Erythroblast (primary cell): Measurements from ENCODE around the gene SHANK1.
A peak's percentile ranks its signal among the peaks of the same experiment; 100 is the strongest.

Experiments
- DNase-seq, 2 experiments: peaks; one replicate each; lab custom pipeline; 2025; lab: John Stamatoyannopoulos, UW
- GATA1 ChIP-seq: IDR thresholded peaks from 2 replicates; pipeline ENCODE4 v1.6.1; 2011; ENCODE audit warnings: low read depth, mild to moderate bottlenecking, control low read depth, low read length, moderate library complexity
- POLR2A ChIP-seq: IDR thresholded peaks from 2 replicates; pipeline ENCODE4 v1.6.1; 2011; ENCODE audit warnings: mild to moderate bottlenecking, low read length

SHANK1 gene

DNA sequence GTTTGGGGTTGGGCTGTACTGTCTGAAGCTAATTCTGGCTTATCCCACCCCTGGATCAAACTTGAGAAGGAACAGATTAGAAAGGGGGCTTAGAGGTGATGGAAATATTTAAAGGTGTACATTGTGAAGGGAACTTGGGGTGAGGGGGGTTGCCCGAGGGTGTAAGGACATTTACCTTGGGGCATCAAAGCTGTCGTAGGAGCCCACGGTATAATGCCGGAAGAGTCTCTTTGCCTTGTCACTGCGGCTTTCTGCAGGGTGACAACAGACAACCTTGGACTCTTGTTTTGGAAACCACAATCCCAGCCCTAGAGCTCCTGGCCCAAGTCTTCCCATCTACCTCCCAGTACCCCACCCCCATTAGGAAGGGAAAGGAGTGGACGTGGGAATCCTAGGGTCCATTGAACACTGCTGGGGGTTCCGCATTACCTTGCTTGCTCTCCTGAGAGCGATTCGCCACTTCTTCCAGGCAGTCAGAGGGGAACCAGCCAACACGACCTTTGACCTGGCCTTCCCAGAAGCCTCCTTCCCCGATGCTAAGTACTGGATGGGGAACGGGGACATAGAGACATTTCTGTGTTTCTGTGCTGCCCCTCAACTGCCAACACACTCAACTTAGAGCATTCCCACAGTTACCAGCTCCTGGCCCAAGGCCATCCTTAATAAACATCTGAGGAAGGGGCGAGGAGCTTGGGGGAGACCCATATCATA, 22.0 kb downstream of the SHANK1 start:
- DNase-seq = no peak
- TF ChIP-seq POLR2A = no peak
- no peak for TF ChIP-seq GATA1

DNA sequence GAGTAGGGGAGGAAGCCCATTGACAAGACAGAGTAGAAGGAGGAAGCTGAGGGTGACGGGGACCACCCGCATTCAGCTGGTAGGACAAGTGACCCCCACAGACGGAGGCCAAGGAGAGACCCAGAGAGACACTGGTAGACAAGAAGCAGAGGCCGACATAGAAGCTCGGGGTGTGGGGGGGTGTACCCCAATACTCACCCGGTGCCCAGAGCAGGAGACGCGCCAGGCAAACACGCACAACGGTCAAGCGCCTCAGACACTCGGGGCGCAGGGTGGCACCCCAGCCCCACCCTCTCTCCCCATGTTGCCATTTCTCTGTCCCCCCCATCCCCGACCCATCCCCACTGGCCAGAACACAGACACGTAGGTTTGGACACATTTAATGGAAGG, 23.5 kb downstream of the SHANK1 start:
- no peak for DNase-seq
- TF ChIP-seq GATA1 (no peak), POLR2A (no peak)

DNA sequence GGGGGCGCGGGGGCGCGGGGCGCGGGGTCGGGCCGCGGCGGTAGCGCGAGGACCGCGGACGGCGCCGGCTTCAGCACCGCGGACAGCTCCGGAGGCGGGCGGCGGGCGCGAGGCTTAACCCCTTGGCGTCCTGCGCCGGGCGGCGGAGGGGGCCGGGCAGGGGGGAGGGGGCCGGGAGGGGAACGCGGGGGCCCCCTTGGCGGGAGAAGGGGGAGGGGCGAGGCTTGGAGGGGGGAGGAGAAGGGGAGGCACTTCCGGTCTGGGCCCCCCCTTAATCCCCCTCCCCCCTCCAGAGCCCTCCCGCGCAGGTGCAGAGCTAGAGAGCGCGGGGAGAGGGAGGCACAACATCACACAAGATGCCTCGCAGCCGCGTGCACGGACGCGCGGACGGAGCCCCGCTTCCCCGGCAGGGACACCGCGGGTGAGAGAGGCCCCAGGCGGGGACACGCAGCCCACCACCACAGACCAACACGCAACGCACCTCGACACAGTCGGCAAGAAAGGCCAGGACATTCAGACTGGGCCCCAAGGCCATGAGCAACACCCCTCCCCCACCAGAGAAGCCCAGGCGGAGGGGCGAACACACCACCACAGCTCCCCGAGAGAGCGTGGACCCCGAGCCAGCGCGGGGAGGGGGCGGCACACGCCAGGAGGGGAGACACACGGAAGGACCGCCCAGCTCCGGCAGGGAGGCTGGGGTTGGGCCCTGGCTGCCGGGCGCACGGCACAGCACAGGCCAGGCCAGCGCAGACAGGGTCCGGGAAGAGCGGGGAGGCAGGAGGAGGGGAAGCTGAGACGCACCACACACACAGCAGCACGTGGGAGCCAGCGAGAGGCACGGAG, 24.1 kb downstream of the SHANK1 start:
- no peak for TF ChIP-seq GATA1
- TF ChIP-seq POLR2A = no peak
- peak; percentile 29 to 43 for DNase-seq

DNA sequence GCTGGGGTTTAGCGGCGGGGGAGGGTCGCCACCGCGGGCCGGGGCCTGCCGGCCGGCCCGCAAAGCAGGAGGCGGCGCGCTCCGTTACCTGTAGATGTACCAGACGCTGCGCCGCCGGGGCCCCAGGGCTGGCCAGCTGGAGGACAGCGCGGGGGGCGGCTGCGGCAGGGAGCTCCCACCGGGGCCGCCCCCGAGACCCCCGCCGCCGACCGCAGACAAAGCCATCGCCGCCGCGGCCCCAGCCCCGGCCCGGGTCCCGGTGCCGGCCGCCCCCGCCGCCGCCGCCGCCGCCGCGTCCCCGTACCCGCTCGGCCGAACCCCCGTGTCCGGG, 24.8 kb downstream of the SHANK1 start:
- DNase-seq = no peak
- no peak for TF ChIP-seq GATA1

DNA sequence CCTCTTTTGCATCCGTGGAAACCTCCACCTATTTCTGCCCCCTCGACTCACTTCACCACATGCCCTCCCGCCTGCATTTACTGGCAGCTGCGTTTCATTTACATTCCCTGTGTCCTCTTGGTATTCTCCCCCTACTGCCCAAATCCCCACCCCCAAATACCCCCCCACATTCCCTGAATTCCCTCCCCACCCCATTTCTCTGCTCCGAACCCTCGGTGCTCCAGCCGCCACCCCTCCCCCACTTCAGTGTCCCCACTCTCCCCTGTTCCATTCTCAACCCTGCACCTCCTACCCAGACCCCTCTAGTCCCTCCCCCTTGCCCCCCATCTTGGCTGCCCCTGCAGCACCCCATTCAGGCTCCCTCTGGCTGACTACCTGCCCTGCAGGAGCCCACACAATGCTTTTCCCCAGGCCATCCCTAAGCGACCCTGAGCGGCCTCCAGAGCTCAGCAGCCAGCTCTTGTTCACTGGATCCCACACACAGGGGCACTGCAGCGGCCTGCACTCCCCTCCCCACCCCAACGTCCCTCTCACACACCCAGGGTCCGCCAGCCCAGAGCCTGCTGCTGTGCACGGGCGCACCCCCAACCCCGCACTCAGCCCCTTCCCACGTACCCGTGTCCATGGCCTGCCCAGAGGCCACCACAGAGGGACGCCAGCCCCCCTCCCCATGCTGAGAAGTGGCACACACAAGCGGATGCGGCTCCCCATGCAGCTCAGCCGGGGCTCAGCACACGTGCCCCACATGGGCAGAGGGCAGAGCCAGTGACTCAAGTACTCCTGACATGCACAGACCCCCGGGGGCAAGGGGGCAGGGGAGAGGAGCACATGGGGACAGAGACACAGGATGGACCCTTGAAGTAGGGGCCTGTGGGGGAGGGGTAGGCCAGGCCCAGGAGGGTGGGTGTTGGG, 26.3 kb downstream of the SHANK1 start:
- TF ChIP-seq GATA1 (no peak), POLR2A (no peak)

DNA sequence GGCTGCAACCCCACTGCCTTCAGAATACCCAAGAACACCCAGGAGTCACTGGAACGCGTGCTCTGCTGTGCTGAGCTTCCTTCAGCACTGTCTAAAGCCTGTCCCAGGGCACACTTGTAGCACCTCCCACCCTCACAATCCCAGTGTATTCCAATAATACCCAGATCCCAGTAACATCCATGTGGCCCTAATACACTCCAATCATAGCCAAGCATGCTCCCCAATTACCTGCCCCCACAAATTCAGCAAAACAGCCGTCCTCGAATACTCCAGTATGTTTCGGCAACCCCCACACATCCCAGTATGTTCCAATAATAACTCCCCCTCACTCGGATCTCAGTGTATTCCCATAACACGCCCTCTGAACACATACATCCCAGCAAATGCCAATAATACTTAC, 29.2 kb downstream of the SHANK1 start:
- no peak for TF ChIP-seq GATA1
- TF ChIP-seq POLR2A = no peak
- no peak for DNase-seq

More for the DNA sequence above, 26.3 kb downstream of the SHANK1 start:
- DNase-seq = no peak

DNA sequence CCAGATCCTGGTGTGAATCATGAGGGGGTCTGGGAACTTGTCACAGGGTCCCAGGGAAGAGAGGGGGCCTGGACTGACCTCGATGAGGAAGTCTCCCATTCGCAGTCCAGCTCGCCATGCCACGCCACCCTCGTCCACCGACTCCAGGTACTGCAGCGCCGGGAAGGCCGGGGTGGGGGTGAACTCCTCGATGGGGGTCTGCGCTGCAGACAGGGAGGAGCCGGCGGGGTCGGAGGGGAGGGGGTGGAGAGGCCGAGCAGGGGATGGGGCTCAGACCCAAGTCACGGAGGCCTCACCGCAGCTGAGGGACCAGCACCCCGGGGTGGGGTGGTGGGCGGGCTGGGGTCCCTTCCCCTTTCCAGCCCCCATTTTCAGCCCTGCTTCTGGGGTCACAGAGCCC, 30.8 kb downstream of the SHANK1 start:
- TF ChIP-seq GATA1 = no peak
- TF ChIP-seq POLR2A = no peak

DNA sequence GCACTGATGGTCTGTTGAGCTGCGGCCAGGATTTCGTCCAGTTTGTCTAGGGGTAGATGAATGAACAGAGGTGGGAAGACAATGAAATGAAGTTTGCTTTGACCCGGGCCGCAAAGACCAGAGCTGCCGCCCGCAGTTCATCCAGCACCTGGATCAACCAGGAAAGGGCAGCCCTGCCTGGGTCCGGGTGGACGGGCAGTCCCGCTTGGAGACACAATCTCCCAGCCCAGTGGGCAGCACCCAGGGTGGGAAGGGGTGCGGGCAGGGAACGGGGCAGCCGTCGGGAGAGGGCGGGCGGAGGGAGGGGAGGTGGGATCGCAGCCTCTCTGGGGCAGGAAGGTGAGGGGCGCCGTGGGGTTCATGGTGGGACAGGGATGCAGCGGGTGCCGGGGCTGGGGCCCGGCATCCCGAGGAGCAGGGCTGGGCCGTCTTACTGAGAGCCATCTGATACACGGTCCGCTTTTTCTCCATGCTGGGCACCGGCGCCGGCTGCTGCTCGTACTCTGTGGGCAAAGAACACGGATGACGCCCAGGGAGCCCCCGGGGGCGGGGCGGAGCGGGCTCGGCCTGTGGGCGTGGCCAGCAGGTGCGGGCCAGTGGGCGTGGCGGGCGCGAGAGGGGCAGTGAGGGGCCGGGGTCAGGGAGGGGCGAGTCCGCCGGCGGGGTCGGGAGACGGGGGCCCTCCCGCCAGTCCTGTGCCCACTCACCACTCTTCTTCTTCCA, 33.1 kb downstream of the SHANK1 start:
- TF ChIP-seq GATA1 = no peak
- TF ChIP-seq POLR2A = no peak

More for the DNA sequence above, 30.8 kb downstream of the SHANK1 start:
- DNase-seq = no peak

DNA sequence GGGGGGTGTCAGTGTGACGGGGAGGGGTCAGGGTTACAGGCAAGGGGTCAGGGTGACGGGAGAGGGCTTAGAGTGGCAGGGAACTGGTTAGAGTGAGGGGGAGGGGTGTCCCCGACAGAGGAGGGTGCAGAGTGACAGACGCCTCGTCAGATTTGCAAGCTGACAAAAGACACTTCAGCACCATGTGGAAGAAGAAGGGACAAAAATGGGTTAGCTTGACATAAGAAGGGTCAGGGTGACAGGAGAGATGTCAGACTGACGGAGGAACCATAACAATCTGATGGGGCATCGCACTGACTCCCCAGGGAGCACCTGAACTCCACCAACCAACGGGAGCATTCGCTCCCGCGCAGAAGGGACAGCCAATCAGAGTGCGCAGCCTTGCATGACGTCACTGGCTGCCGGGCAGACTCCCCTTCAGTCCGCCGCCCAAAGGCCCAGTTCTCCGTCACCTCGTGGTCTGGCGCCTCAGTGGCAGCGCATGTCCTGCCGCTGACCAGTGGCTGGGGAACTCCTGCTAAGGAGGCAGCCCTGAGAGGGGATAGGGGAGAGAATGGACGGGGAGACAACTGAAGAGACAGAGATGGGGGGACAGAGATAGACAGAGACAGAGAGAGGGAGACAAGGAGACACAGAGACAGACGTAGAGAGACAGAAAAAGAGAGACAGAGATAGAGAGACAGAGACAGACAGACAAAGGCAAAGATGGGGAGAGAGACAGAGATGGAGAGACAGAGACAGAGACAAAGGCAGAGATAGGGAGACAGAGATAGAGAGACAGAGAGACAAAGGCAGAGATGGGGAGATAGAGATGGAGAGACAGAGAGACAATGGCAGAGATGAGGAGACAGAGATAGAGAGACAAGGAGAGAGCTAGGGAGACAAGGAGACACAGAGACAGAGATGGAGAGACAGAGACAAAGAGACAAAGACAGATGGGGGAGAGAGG, 40.2 kb downstream of the SHANK1 start:
- TF ChIP-seq GATA1 (no peak), POLR2A (no peak)
- DNase-seq = peak; percentile 80 to 88

More for the DNA sequence above, 33.1 kb downstream of the SHANK1 start:
- DNase-seq = no peak

DNA sequence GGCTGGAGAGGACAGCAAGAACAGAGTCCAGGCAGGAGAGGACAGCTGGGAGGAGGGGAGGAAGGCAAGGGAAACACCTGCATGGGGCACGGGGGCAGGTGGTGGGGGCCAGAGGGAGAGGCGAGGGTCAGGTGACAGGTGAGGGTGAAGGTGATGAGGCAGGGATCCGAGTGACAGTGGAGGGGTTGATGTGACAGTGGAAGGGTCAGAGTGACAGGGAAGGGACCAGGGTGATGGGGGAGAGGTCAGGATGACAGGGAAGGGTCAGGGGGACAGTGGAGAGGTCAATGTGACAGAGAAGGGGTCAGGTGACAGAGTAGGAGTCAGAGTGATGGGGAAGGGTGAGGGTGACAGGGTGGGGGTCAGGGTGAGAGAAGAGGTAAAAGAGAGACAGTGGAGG, 41.3 kb downstream of the SHANK1 start:
- DNase-seq = no peak
- TF ChIP-seq POLR2A = no peak
- no peak for TF ChIP-seq GATA1

DNA sequence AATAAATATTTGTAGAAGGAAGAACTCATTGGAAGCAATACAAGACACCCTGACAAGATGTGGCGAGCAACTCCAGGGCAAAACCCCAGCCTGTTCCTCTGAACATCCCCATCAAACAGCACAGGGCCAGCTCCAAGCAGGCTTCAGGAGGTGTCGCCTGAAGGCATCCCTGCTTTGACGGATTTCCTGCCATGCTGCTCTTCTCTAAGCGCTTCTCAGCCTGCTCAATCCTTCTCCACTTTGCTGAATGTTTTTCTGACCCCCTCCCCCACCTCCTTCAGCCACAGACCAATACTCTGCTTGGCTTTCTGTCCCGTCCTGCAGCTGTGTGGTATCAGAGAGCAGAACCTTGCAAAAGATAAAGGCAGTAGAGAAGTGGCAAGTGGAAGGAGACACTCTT, 42.0 kb downstream of the SHANK1 start:
- TF ChIP-seq GATA1 = no peak
- TF ChIP-seq POLR2A = no peak
- DNase-seq = no peak

DNA sequence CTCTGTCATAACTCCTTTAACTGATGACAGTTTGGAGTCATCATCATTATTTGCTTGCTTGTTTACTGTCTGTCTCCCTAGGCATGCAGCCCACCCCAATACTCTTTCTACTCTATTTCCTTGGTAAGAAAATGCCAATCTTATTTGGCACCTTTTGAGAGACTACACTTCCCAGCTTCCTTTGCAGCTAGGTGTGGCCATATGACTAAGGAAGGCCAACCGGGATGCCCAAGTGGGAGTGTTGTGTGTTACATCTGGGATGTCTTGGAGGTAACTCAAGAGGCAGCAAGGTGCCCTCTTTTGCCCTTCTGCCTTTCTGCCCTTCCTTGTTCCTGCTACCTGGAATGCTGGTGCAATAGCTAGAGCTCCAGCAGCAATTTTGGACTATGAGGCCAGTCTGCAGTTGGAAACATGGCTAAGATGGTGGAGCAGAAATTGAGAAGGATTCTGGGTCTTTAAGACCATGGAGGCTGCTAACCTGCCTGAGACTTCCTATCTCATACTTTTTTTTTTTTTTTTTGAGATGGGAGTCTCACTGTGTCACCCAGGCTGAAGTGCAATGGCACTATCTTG, 42.9 kb downstream of the SHANK1 start:
- no peak for DNase-seq
- TF ChIP-seq GATA1 = no peak
- no peak for TF ChIP-seq POLR2A
